GM12878 (cell line): ENCODE results near the gene LYPLA2. TPM values are rescaled to one million over a fixed set of nuclear protein-coding genes. Genes with fewer than 3 reads are reported as not detected.

Source experiments
- CBX3 ChIP-seq: fragments of 200-600 bp; sonication (generic); IDR thresholded peaks from 2 replicates; pipeline ENCODE4 v1.6.1; 2016; ENCODE audit warnings: low read depth, borderline replicate concordance
- E2F8 ChIP-seq: fragments of 450-650 bp; IDR thresholded peaks from 2 replicates; pipeline ENCODE4 v1.6.1; 2018; ENCODE audit warnings: mild to moderate bottlenecking, low read depth, moderate library complexity; ENCODE audit not compliant: partially characterized antibody
- HDAC6 ChIP-seq: fragments of 200-600 bp; sonication (generic); IDR thresholded peaks from one replicate; pipeline ENCODE4 v1.8.0; 2017; ENCODE audit warnings: antibody characterized with exemption; ENCODE audit not compliant: unreplicated experiment
- IKZF1 ChIP-seq: fragments of 450-650 bp; conservative IDR thresholded peaks from 2 replicates; pipeline ENCODE4 v1.6.1; 2017; ENCODE audit warnings: antibody characterized with exemption, mild to moderate bottlenecking
- IKZF2 ChIP-seq, 2 experiments: fragments of 450-650 bp; IDR thresholded peaks; 2 replicates each; pipeline ENCODE4 v1.6.1; 2017; ENCODE audit warnings: mild to moderate bottlenecking in 2 of 2, moderate library complexity in 2 of 2
- IRF3 ChIP-seq: fragments of 450-650 bp; IDR thresholded peaks from 2 replicates; pipeline ENCODE4 v1.6.1; 2014; ENCODE audit warnings: mild to moderate bottlenecking
- JUNB ChIP-seq: IDR thresholded peaks from 2 replicates; pipeline ENCODE4 v1.6.1; 2016; ENCODE audit warnings: antibody characterized with exemption, mild to moderate bottlenecking
- NBN ChIP-seq: fragments of 450-650 bp; IDR thresholded peaks from 2 replicates; pipeline ENCODE4 v1.6.1; 2016
- NR2C2 ChIP-seq: IDR thresholded peaks from 2 replicates; pipeline ENCODE4 v1.6.1; 2011; ENCODE audit warnings: borderline replicate concordance, low read depth; ENCODE audit not compliant: control insufficient read depth, insufficient read length
- NRF1 ChIP-seq: conservative IDR thresholded peaks from 2 replicates; pipeline ENCODE4 v1.6.1; 2011; ENCODE audit warnings: mild to moderate bottlenecking, low read depth, low read length, improper control_type of control experiment
- POLR2AphosphoS2 ChIP-seq: IDR thresholded peaks from 2 replicates; pipeline ENCODE4 v1.6.1; 2011; ENCODE audit warnings: low read depth, mild to moderate bottlenecking, low read length, improper control_type of control experiment, moderate library complexity
- RB1 ChIP-seq: fragments of 450-650 bp; formaldehyde crosslinking; IDR thresholded peaks from 2 replicates; pipeline ENCODE4 v1.6.1; 2017; ENCODE audit warnings: mild to moderate bottlenecking, borderline replicate concordance
- RUNX3 ChIP-seq: IDR thresholded peaks from 2 replicates; pipeline ENCODE4 v1.6.1; 2012; ENCODE audit warnings: low read length, inconsistent platforms
- SREBF2 ChIP-seq: IDR thresholded peaks from 2 replicates; pipeline ENCODE4 v1.6.1; 2012; ENCODE audit warnings: mild to moderate bottlenecking, low read length
- SRF ChIP-seq, 2 experiments: IDR thresholded peaks; 2 replicates each; pipeline ENCODE4 v1.6.1; 2011; ENCODE audit warnings: low read depth in 2 of 2, low read length in 2 of 2, mild to moderate bottlenecking in 1 of 2, moderate library complexity in 1 of 2
- TCF7 ChIP-seq: IDR thresholded peaks from 2 replicates; pipeline ENCODE4 v1.6.1; 2014; ENCODE audit warnings: antibody characterized with exemption, borderline replicate concordance
- USF1 ChIP-seq: IDR thresholded peaks from 2 replicates; pipeline ENCODE4 v1.6.1; 2011; ENCODE audit warnings: borderline replicate concordance, low read depth, mild to moderate bottlenecking, moderate library complexity, mixed read lengths, low read length; ENCODE audit not compliant: insufficient read depth; ENCODE audit errors: extremely low read length
- ZBTB11 ChIP-seq: fragments of 450-650 bp; formaldehyde crosslinking; IDR thresholded peaks from 2 replicates; pipeline ENCODE4 v1.5.0; 2022; ENCODE audit warnings: mild to moderate bottlenecking, missing genetic modification characterization
- ZBTB40 ChIP-seq: fragments of 450-650 bp; IDR thresholded peaks from 2 replicates; pipeline ENCODE4 v1.6.1; 2016; ENCODE audit warnings: mild to moderate bottlenecking, moderate library complexity, borderline replicate concordance
- polyA plus RNA-seq, 11 experiments: library from polyadenylated mRNA; depleted of rRNA in 4 of 11; unstranded in 6 of 11; stranded (reverse) in 5 of 11; fragments of >200 nt; fragmentation: Nextera tagmentation in 4 of 11; fragmentation: Illumina TruSeq in 1 of 11; extraction: Ambion mirVana in 4 of 11; extraction: Trizol in 1 of 11; gene quantifications; 1 replicate in 1 of 11; 2 replicates in 10 of 11; pipeline versions ENCODE4 v1.2.1 to v1.2.3, GENCODE V29; 2011 to 2016; ENCODE audit warnings: inconsistent platforms in 2 of 11, missing spikeins in 2 of 11, low read depth in 1 of 11
- total RNA-seq, 4 experiments: library from RNA; depleted of rRNA in 3 of 4; stranded (reverse); fragments of >200 nt in 3 of 4; fragmentation: Illumina TruSeq in 1 of 4; extraction: Trizol in 1 of 4; gene quantifications; 2 replicates each; pipeline versions ENCODE4 v1.2.1 to v1.2.3, GENCODE V29; 2013 to 2021

LYPLA2 gene
- total and polyA plus RNA-seq, 10 of the 15 experiments (the other 5 are each of a cell fraction or from before 2014, with no cell fraction given), result 2.7 to 129 (median 62.3) TPM

- TF ChIP-seq E2F8, result no peak
- 0 out of 2 replicates have a peak, but pooled peaks have one; percentile 24 for TF ChIP-seq IKZF1
- no peak for TF ChIP-seq JUNB
- TF ChIP-seq HDAC6, result no peak
- TF ChIP-seq NRF1, result no peak
- TF ChIP-seq SREBF2, result no peak
- no peak for TF ChIP-seq IRF3
- no peak for TF ChIP-seq IKZF2 (IDR thresholded peaks at IDR 0.05)
- no peak for TF ChIP-seq CBX3
- TF ChIP-seq POLR2AphosphoS2, result no peak
- peak; percentile 41 for TF ChIP-seq USF1
- peak; percentile 10; the same call in 1 of the 2 replicates for TF ChIP-seq RUNX3
- TF ChIP-seq RB1, result 0 out of 2 replicates have a peak, but pooled peaks have one; percentile 18
- no peak for TF ChIP-seq SRF (IDR thresholded peaks at IDR 0.05; ENCODE audit: low read depth in 2 of 2, low read length in 2 of 2)
- no peak for TF ChIP-seq ZBTB40
- peak; percentile 35; the same call in 1 of the 2 replicates for TF ChIP-seq NBN
- no peak for TF ChIP-seq NR2C2
- TF ChIP-seq ZBTB11 (CRISPR knock-in tag), result no peak
- peak; percentile 98 for TF ChIP-seq TCF7
These were observed 18.8 kb downstream of the LYPLA2 start (continued) for GRCh38 chr1:23809751-23810171.
